GM12878 (cell line): ENCODE measurements around the gene TRAPPC12. TPM values are rescaled to one million over a fixed set of nuclear protein-coding genes. Genes with fewer than 3 reads are reported as not detected.

Experiments used
- CEBPZ ChIP-seq: fragments of 150-350 bp; IDR thresholded peaks from 2 replicates; pipeline ENCODE4 v1.6.1; 2016; ENCODE audit warnings: low read depth, low read length
- CREM ChIP-seq: IDR thresholded peaks from 2 replicates; pipeline ENCODE4 v1.6.1; 2014; ENCODE audit warnings: antibody characterized with exemption, low read depth
- GATAD2B ChIP-seq: fragments of 450-650 bp; conservative IDR thresholded peaks from 2 replicates; pipeline ENCODE4 v1.6.1; 2017; ENCODE audit warnings: low read depth, mild to moderate bottlenecking, moderate library complexity
- IRF3 ChIP-seq: fragments of 450-650 bp; IDR thresholded peaks from 2 replicates; pipeline ENCODE4 v1.6.1; 2014; ENCODE audit warnings: mild to moderate bottlenecking
- MLLT1 ChIP-seq: fragments of 450-650 bp; IDR thresholded peaks from 2 replicates; pipeline ENCODE4 v1.6.1; 2016; ENCODE audit warnings: mild to moderate bottlenecking
- ZBTB33 ChIP-seq: fragments of 450-650 bp; IDR thresholded peaks from 2 replicates; pipeline ENCODE4 v1.6.1; 2017; ENCODE audit warnings: mild to moderate bottlenecking
- ZNF592 ChIP-seq: fragments of 450-650 bp; IDR thresholded peaks from 2 replicates; pipeline ENCODE4 v1.6.1; 2017; ENCODE audit warnings: mild to moderate bottlenecking, moderate library complexity
- polyA plus RNA-seq, 11 experiments: library from polyadenylated mRNA; depleted of rRNA in 4 of 11; unstranded in 6 of 11; stranded (reverse) in 5 of 11; fragments of >200 nt; fragmentation: Nextera tagmentation in 4 of 11; fragmentation: Illumina TruSeq in 1 of 11; extraction: Ambion mirVana in 4 of 11; extraction: Trizol in 1 of 11; gene quantifications; 1 replicate in 1 of 11; 2 replicates in 10 of 11; pipeline versions ENCODE4 v1.2.1 to v1.2.3, GENCODE V29; 2011 to 2016; ENCODE audit warnings: inconsistent platforms in 2 of 11, missing spikeins in 2 of 11, low read depth in 1 of 11
- total RNA-seq, 4 experiments: library from RNA; depleted of rRNA in 3 of 4; stranded (reverse); fragments of >200 nt in 3 of 4; fragmentation: Illumina TruSeq in 1 of 4; extraction: Trizol in 1 of 4; gene quantifications; 2 replicates each; pipeline versions ENCODE4 v1.2.1 to v1.2.3, GENCODE V29; 2013 to 2021

The TRAPPC12 gene
- total and polyA plus RNA-seq, 10 of the 15 experiments (the other 5 are each of a cell fraction or from before 2014, with no cell fraction given), result 8.6 to 77.1 (median 37.4) TPM

- TF ChIP-seq ZBTB33, result no peak
- TF ChIP-seq GATAD2B, result no peak
- TF ChIP-seq CEBPZ, result no peak
- TF ChIP-seq MLLT1, result no peak
- no peak for TF ChIP-seq CREM
- no peak for TF ChIP-seq IRF3
- no peak for TF ChIP-seq ZNF592
- TF ChIP-seq, all 136 proteins: peak for 0
Measured at GRCh38 chr2:3451926-3452671, 72.6 kb downstream of the TRAPPC12 start (continued).
